HepG2 (cell line): ENCODE data around the gene KIF23. TPM values are rescaled to one million over a fixed set of nuclear protein-coding genes. Genes with fewer than 3 reads are reported as not detected.
A peak's percentile ranks its signal among the peaks of the same experiment; 100 is the strongest.

ENCODE experiments used
- ARID2 ChIP-seq: sonication (generic); formaldehyde crosslinking; IDR thresholded peaks from 2 replicates; pipeline ENCODE4 v1.8.1; 2022; ENCODE audit warnings: mild to moderate bottlenecking, missing genetic modification reagents, borderline replicate concordance
- BORCS8-MEF2B ChIP-seq: sonication (generic); formaldehyde crosslinking; IDR thresholded peaks from 2 replicates; pipeline ENCODE4 v1.8.0; 2022; ENCODE audit warnings: mild to moderate bottlenecking, missing genetic modification reagents
- FOXP1 ChIP-seq, 2 experiments: fragments of 450-650 bp in 1 of 2; IDR thresholded peaks; 2 replicates each; pipeline ENCODE4 v1.6.1; 2017 to 2018; ENCODE audit warnings: antibody characterized with exemption in 1 of 2
- HDAC1 ChIP-seq: sonication (generic); formaldehyde crosslinking; IDR thresholded peaks from 2 replicates; pipeline ENCODE4 v1.5.1; 2020; ENCODE audit warnings: mild to moderate bottlenecking, missing genetic modification reagents
- HNF1A ChIP-seq, 2 experiments: sonication (generic) in 1 of 2; formaldehyde crosslinking in 1 of 2; IDR thresholded peaks; 2 replicates each; pipeline versions ENCODE4 v1.4.0 to v1.6.1; 2016 to 2020; ENCODE audit warnings: borderline replicate concordance in 1 of 2, low read depth in 1 of 2, mild to moderate bottlenecking in 1 of 2, missing genetic modification reagents in 1 of 2
- MEIS2 ChIP-seq: sonication (generic); formaldehyde crosslinking; IDR thresholded peaks from 2 replicates; pipeline ENCODE4 v1.9.0; 2021; ENCODE audit warnings: mild to moderate bottlenecking, missing genetic modification reagents
- MLLT10 ChIP-seq: sonication (generic); formaldehyde crosslinking; IDR thresholded peaks from 2 replicates; pipeline ENCODE4 v1.4.0; 2020; ENCODE audit warnings: missing genetic modification reagents
- ONECUT2 ChIP-seq: sonication (generic); formaldehyde crosslinking; IDR thresholded peaks from 2 replicates; pipeline ENCODE4 v1.4.0; 2020; ENCODE audit warnings: missing genetic modification reagents
- PBX3 ChIP-seq: sonication (generic); formaldehyde crosslinking; IDR thresholded peaks from 2 replicates; pipeline ENCODE4 v1.8.1; 2023; ENCODE audit warnings: missing genetic modification reagents, inconsistent platforms, borderline replicate concordance
- PHF8 ChIP-seq: sonication (generic); formaldehyde crosslinking; IDR thresholded peaks from 2 replicates; pipeline ENCODE4 v1.5.0; 2020; ENCODE audit warnings: missing genetic modification reagents
- POLR2A ChIP-seq, 2 experiments: IDR thresholded peaks; 2 replicates each; pipeline ENCODE4 v1.6.1; 2011; ENCODE audit warnings: low read depth in 2 of 2, low read length in 2 of 2, mild to moderate bottlenecking in 1 of 2, moderate library complexity in 1 of 2; ENCODE audit not compliant: insufficient read depth in 1 of 2
- RFXAP ChIP-seq: sonication (generic); formaldehyde crosslinking; IDR thresholded peaks from 2 replicates; pipeline ENCODE4 v1.4.0; 2020; ENCODE audit warnings: missing genetic modification reagents, borderline replicate concordance
- SNAPC2 ChIP-seq: sonication (generic); formaldehyde crosslinking; IDR thresholded peaks from 2 replicates; pipeline ENCODE4 v1.8.1; 2022; ENCODE audit warnings: mild to moderate bottlenecking, missing genetic modification reagents
- SSRP1 ChIP-seq: IDR thresholded peaks from 2 replicates; pipeline ENCODE4 v1.6.1; 2016; ENCODE audit warnings: control low read depth
- ZEB1 ChIP-seq: IDR thresholded peaks from 2 replicates; pipeline ENCODE4 v1.6.1; 2012; ENCODE audit warnings: mild to moderate bottlenecking, low read depth, inconsistent platforms; ENCODE audit not compliant: insufficient replicate concordance
- ZNF205 ChIP-seq: IDR thresholded peaks from 2 replicates; pipeline ENCODE4 v1.6.1; 2018; ENCODE audit warnings: missing biosample characterization, missing genetic modification reagents
- ZNF503 ChIP-seq: sonication (generic); formaldehyde crosslinking; IDR thresholded peaks from 2 replicates; pipeline ENCODE4 v1.4.0; 2020; ENCODE audit warnings: missing genetic modification reagents
- ZNF530 ChIP-seq: sonication (generic); formaldehyde crosslinking; IDR thresholded peaks from 2 replicates; pipeline ENCODE4 v1.5.0; 2020; ENCODE audit warnings: low read depth, mild to moderate bottlenecking, missing genetic modification reagents
- ZNF761 ChIP-seq: sonication (generic); formaldehyde crosslinking; conservative IDR thresholded peaks from 2 replicates; pipeline ENCODE4 v1.4.0; 2020; ENCODE audit warnings: mild to moderate bottlenecking, missing genetic modification reagents
- ZNF773 ChIP-seq: sonication (generic); formaldehyde crosslinking; IDR thresholded peaks from 2 replicates; pipeline ENCODE4 v1.4.0; 2020; ENCODE audit warnings: missing genetic modification reagents, borderline replicate concordance
- ZNF878 ChIP-seq: sonication (generic); formaldehyde crosslinking; IDR thresholded peaks from 2 replicates; pipeline ENCODE4 v1.8.1; 2023; ENCODE audit warnings: mild to moderate bottlenecking, missing genetic modification reagents, moderate library complexity
- ZSCAN12 ChIP-seq: sonication (generic); formaldehyde crosslinking; IDR thresholded peaks from 2 replicates; pipeline ENCODE4 v1.9.0; 2021; ENCODE audit warnings: mild to moderate bottlenecking, missing genetic modification reagents
- polyA plus RNA-seq, 8 experiments: library from polyadenylated mRNA; depleted of rRNA in 3 of 8; stranded (reverse) in 7 of 8; unstranded in 1 of 8; fragments of >200 nt; fragmentation: Illumina TruSeq in 4 of 8; extraction: Trizol in 4 of 8; gene quantifications; 2 replicates each; pipeline versions ENCODE4 v1.2.1 to v1.2.3, GENCODE V29; 2011 to 2016; ENCODE audit warnings: low read depth in 4 of 8, missing spikeins in 1 of 8, mixed read lengths in 1 of 8; ENCODE audit not compliant: insufficient read depth in 1 of 8
- total RNA-seq, 5 experiments: library from RNA; depleted of rRNA; stranded (reverse); fragments of >200 nt; fragmentation: Illumina TruSeq; extraction: Trizol; gene quantifications; 2 replicates each; pipeline ENCODE4 v1.2.3, GENCODE V29; 2016; ENCODE audit warnings: low read depth in 1 of 5

The KIF23 gene
- total and polyA plus RNA-seq, 2 of the 13 experiments (the other 11 are each of a cell fraction or from before 2014, with no cell fraction given) = 11.3 to 38.1 TPM

GRCh38 chr15:69451951-69452691, 38.0 kb downstream of the KIF23 start (continued):
- peak in 1 of 2 experiments; percentile 63; a peak in 2 of 4 replicates for TF ChIP-seq POLR2A (IDR thresholded peaks at IDR 0.05; ENCODE audit: insufficient read depth in 1 of 2, low read depth in 2 of 2, low read length in 2 of 2)
- TF ChIP-seq SSRP1 (CRISPR knock-in tag) = 0 out of 2 replicates have a peak, but pooled peaks have one; percentile 46
- TF ChIP-seq ZNF773 (CRISPR knock-in tag) = no peak
- 0 out of 2 replicates have a peak, but pooled peaks have one; percentile 45 for TF ChIP-seq ZNF878 (CRISPR knock-in tag)
- no peak for TF ChIP-seq MEIS2 (CRISPR knock-in tag)
- TF ChIP-seq PBX3 = no peak
- TF ChIP-seq SNAPC2 = no peak; the same call in 1 of the 2 replicates
- peak; percentile 77 for TF ChIP-seq ZNF761 (CRISPR knock-in tag)
- TF ChIP-seq PHF8 (CRISPR knock-in tag) = peak; percentile 92
- no peak for TF ChIP-seq MLLT10 (CRISPR knock-in tag)
- peak; percentile 27; the same call in 1 of the 2 replicates for TF ChIP-seq BORCS8-MEF2B (CRISPR knock-in tag)
- 0 out of 2 replicates have a peak, but pooled peaks have one; percentile 17 for TF ChIP-seq ZNF530
- no peak for TF ChIP-seq HNF1A (IDR thresholded peaks at IDR 0.05; ENCODE audit: low read depth)
- peak; percentile 50; the same call in 1 of the 2 replicates for TF ChIP-seq HNF1A (CRISPR knock-in tag; IDR thresholded peaks at IDR 0.05; ENCODE audit: borderline replicate concordance)
- TF ChIP-seq ZSCAN12 (CRISPR knock-in tag) = peak; percentile 29; the same call in 1 of the 2 replicates
- TF ChIP-seq ONECUT2 (CRISPR knock-in tag) = no peak
- no peak for TF ChIP-seq FOXP1 (IDR thresholded peaks at IDR 0.05)
- TF ChIP-seq FOXP1 (CRISPR knock-in tag; IDR thresholded peaks at IDR 0.05) = no peak
- TF ChIP-seq ZEB1 = no peak
- 0 out of 2 replicates have a peak, but pooled peaks have one; percentile 11 for TF ChIP-seq ZNF503
- no peak for TF ChIP-seq HDAC1 (CRISPR knock-in tag)
- no peak for TF ChIP-seq RFXAP
- TF ChIP-seq ARID2 = peak; percentile 87
- peak; percentile 98 for TF ChIP-seq ZNF205 (CRISPR knock-in tag)
